HG02610 (cell line): ENCODE measurements around the gene BRIX1.
A peak's percentile ranks its signal among the peaks of the same experiment; 100 is the strongest.

Source experiments
- ATAC-seq: cut with Tn5 transposase; IDR thresholded peaks from one replicate; pipeline ENCODE4 v1.9.1; 2021; ENCODE audit warnings: mild to moderate bottlenecking, moderate library complexity; ENCODE audit not compliant: unreplicated experiment

The BRIX1 gene

GRCh38 chr5:34915139-34915855, at the start of gene BRIX1, which contains the start of gene RAD1:
Gene BRIX1, plus strand, starts transcription at chr5:34915711. Its CDS starts 28 bp downstream, at chr5:34915739.
Gene RAD1, minus strand, starts transcription at chr5:34915504. Its CDS starts 612 bp downstream, at chr5:34914892.
- ATAC-seq: peak; percentile 99

GRCh38 chr5:34866989-34867471, 48.5 kb upstream of the BRIX1 start:
- no peak for ATAC-seq

GRCh38 chr5:34867660-34868059, 47.9 kb upstream of the BRIX1 start:
- no peak for ATAC-seq

- ATAC-seq: no peak
Measured at GRCh38 chr5:34868791-34869190, 46.7 kb upstream of the BRIX1 start.

GRCh38 chr5:34869256-34869655, 46.3 kb upstream of the BRIX1 start:
- ATAC-seq: no peak

GRCh38 chr5:34870382-34870781, 45.1 kb upstream of the BRIX1 start:
- ATAC-seq: no peak

GRCh38 chr5:34876275-34876674, 39.2 kb upstream of the BRIX1 start:
- no peak for ATAC-seq

GRCh38 chr5:34881246-34881645, 34.3 kb upstream of the BRIX1 start:
- ATAC-seq: no peak

GRCh38 chr5:34886392-34887119, 29.0 kb upstream of the BRIX1 start:
- no peak for ATAC-seq

- ATAC-seq: no peak
Measured at GRCh38 chr5:34889394-34889793, 26.1 kb upstream of the BRIX1 start.

GRCh38 chr5:34891981-34892380, 23.5 kb upstream of the BRIX1 start:
- ATAC-seq: no peak

- no peak for ATAC-seq
Measured at GRCh38 chr5:34892414-34892813, 23.1 kb upstream of the BRIX1 start.

- no peak for ATAC-seq
Measured at GRCh38 chr5:34894716-34895115, 20.8 kb upstream of the BRIX1 start.

- no peak for ATAC-seq
Measured at GRCh38 chr5:34895641-34896419, 19.7 kb upstream of the BRIX1 start.

GRCh38 chr5:34897646-34898045, 17.9 kb upstream of the BRIX1 start:
- no peak for ATAC-seq

- ATAC-seq: peak; percentile 84
Measured at GRCh38 chr5:34898258-34898895, 17.1 kb upstream of the BRIX1 start.

- no peak for ATAC-seq
Measured at GRCh38 chr5:34899066-34899465, 16.4 kb upstream of the BRIX1 start.

GRCh38 chr5:34900652-34901051, 14.9 kb upstream of the BRIX1 start:
- no peak for ATAC-seq

GRCh38 chr5:34903260-34903659, 12.3 kb upstream of the BRIX1 start:
- ATAC-seq: no peak

GRCh38 chr5:34905564-34905963, 9.9 kb upstream of the BRIX1 start:
- ATAC-seq: no peak

- ATAC-seq: no peak
Measured at GRCh38 chr5:34913072-34913471, 2.4 kb upstream of the BRIX1 start.
